Measurements from ENCODE around the gene ZNF436. TPM values are rescaled to one million over a fixed set of nuclear protein-coding genes. Genes with fewer than 3 reads are reported as not detected.

Gene ZNF436
- total and polyA plus RNA-seq, 2 donors (not counting 3 experiments of a cell fraction or from before 2014, with no cell fraction given) = 6.5 to 14.0 TPM

- DNase-seq (ENCODE audit: low read depth, low spot score) (no peak), FAIRE-seq (no peak)
- H3K9ac ChIP-seq (replicated peaks; ENCODE audit: extremely low read depth, insufficient read depth, low read length) = no peak overlapping the region
- no peak overlapping the region for H3K27ac ChIP-seq (ENCODE audit: insufficient read depth, low read depth, low read length)
- no peak overlapping the region for H2AFZ ChIP-seq (ENCODE audit: low read depth, low read length)
- TF ChIP-seq CTCF (IDR thresholded peaks at IDR 0.05; ENCODE audit: extremely low read depth in 1 of 2, insufficient read depth in 1 of 2, low read depth in 1 of 2, low read length in 2 of 2) (no peak), FOS (IDR thresholded peaks at IDR 0.05; ENCODE audit: borderline replicate concordance, insufficient read depth, low read length) (no peak), GATA2 (IDR thresholded peaks at IDR 0.05; ENCODE audit: insufficient read depth, insufficient read length, low read depth, low read length) (no peak), MAX (IDR thresholded peaks at IDR 0.05; ENCODE audit: insufficient read depth, insufficient read length) (no peak), JUN (IDR thresholded peaks at IDR 0.05; ENCODE audit: borderline replicate concordance, insufficient read depth, insufficient read length, low read depth) (no peak), POLR2A (IDR thresholded peaks at IDR 0.05; ENCODE audit: low read depth, low read length) (no peak), POLR2AphosphoS5 (IDR thresholded peaks at IDR 0.05; ENCODE audit: insufficient read depth, low read depth, low read length) (no peak), MYC (IDR thresholded peaks at IDR 0.05; ENCODE audit: low read depth, low read length) (no peak), EZH2 (IDR thresholded peaks at IDR 0.05; ENCODE audit: borderline replicate concordance, low read depth, low read length, severe bottlenecking) (no peak)
- H3K4me1 ChIP-seq (ENCODE audit: control insufficient read depth, extremely low read depth, insufficient read depth, low read length) = peaks cover 25% of the 10 kb centered on the region
- ChIA-PET POLR2A (no interaction called here), CTCF (interaction anchor here (3.8 kb wide), 1 partner anchor 38 kb away, joined by 25 read pairs; no protein-coding TSS in a partner anchor)
- no peak overlapping the region for H3K4me3 ChIP-seq (replicated peaks in 1 of 3; ENCODE audit: insufficient read depth in 1 of 3, low read depth in 1 of 3, low read length in 3 of 3)
- H3K9me1 ChIP-seq (replicated peaks; ENCODE audit: control insufficient read depth, extremely low read depth, insufficient read depth, low read length) = no peaks in the 10 kb centered on the region
- H3K79me2 ChIP-seq (ENCODE audit: control insufficient read depth, insufficient read depth, low read length) = no peaks in the 10 kb centered on the region
- intact Hi-C loops (cut with micrococcal nuclease) = no loop called here
- no TSS peak for BruUV-seq (replicated peaks)
- no peaks in the 10 kb centered on the region for H3K36me3 ChIP-seq (ENCODE audit: control insufficient read depth in 2 of 2, extremely low read depth in 1 of 2, insufficient read depth in 2 of 2, low read length in 2 of 2)
- H4K20me1 ChIP-seq (replicated peaks; ENCODE audit: control insufficient read depth, extremely low read depth, insufficient read depth, low read length) = no peaks in the 10 kb centered on the region
- dilution Hi-C loops (cut with MboI; ENCODE audit: extremely low pct_ligation_motif_present, low sequenced_read_pairs) = no loop called here
- H3K4me2 ChIP-seq (ENCODE audit: insufficient read depth, low read length) = no peak overlapping the region
- no peaks in the 10 kb centered on the region for H3K9me3 ChIP-seq (replicated peaks; ENCODE audit: control insufficient read depth, insufficient read depth, low read length)
- no peaks in the 10 kb centered on the region for H3K27me3 ChIP-seq (ENCODE audit: control insufficient read depth in 2 of 2, insufficient read depth in 2 of 2, low read length in 2 of 2)
These were observed 36.3 kb upstream of the ZNF436 start for GRCh38 chr1:23405946-23406345.
